GM12878 (cell line): ENCODE data around the gene CACNA2D2. TPM values are rescaled to one million over a fixed set of nuclear protein-coding genes. Genes with fewer than 3 reads are reported as not detected.

ENCODE experiments used
- ATAC-seq: fragments of 200-7000 bp; cut with Tn5 transposase; 3 replicates; pipeline ENCODE4 v1.9.1; 2020; ENCODE audit warnings: mild to moderate bottlenecking, moderate library complexity
- BruUV-seq: library from RNA; stranded (reverse); fragments of 400-500 nt; replicated peaks from 2 replicates; lab custom pipeline; 2021; lab: Mats Ljungman, UMichigan
- CTCF ChIA-PET: fragments of 300-600 bp; sonication (Branson Sonifier 250); formaldehyde crosslinking; extraction: SDS; loops from one replicate; lab custom pipeline; 2021; ENCODE audit warnings: inconsistent platforms; lab: Yijun Ruan, JAX
- POLR2A ChIA-PET: fragments of 350-600 bp; formaldehyde crosslinking; extraction: SDS; loops from one replicate; lab custom pipeline; 2021; ENCODE audit warnings: inconsistent platforms; lab: Charles Lee
- RAD21 ChIA-PET: fragments of 300-600 bp; sonication (Branson Sonifier 250); formaldehyde crosslinking; loops from one replicate; lab custom pipeline; 2023; ENCODE audit warnings: antibody characterized with exemption; ENCODE audit not compliant: unreplicated experiment; lab: Charles Lee
- SMC1A ChIA-PET: fragments of 300-600 bp; sonication (Branson Sonifier 250); formaldehyde crosslinking; loops from one replicate; lab custom pipeline; 2023; ENCODE audit not compliant: unreplicated experiment, uncharacterized antibody; lab: Charles Lee
- DNase-seq: peaks from one replicate; pipeline ENCODE4 v3.0.0-alpha.2; 2011; ENCODE audit warnings: low read depth, low spot score
- FAIRE-seq: peaks from 3 replicates; lab custom pipeline; 2011; peaks lifted over from hg19 to GRCh38; lab: Jason Lieb, UNC
- H2AFZ ChIP-seq: 2 replicates; pipeline ENCODE4 v1.6.0; 2011; ENCODE audit warnings: low read depth, low read length, control low read depth; ENCODE audit not compliant: control insufficient read depth
- H3K27ac ChIP-seq: 2 replicates; pipeline ENCODE4 v1.5.1; 2011; ENCODE audit warnings: control low read depth; ENCODE audit not compliant: control insufficient read depth, insufficient read depth
- H3K27me3 ChIP-seq, 2 experiments: replicated peaks in 1 of 2; 2 replicates each; pipeline versions ENCODE4 v1.6.0 to v1.6.1; 2011; ENCODE audit warnings: low read length in 1 of 2; ENCODE audit not compliant: control insufficient read depth in 2 of 2, insufficient read depth in 2 of 2
- H3K36me3 ChIP-seq, 2 experiments: 2 replicates each; pipeline ENCODE4 v1.5.1; 2011; ENCODE audit warnings: low read length in 1 of 2; ENCODE audit not compliant: control insufficient read depth in 2 of 2, insufficient read depth in 2 of 2
- H3K4me1 ChIP-seq: 2 replicates; pipeline ENCODE4 v1.6.1; 2011; ENCODE audit warnings: mild to moderate bottlenecking, low read length, moderate library complexity, mixed read lengths; ENCODE audit not compliant: control insufficient read depth, insufficient read depth
- H3K4me2 ChIP-seq: 2 replicates; pipeline ENCODE4 v1.6.0; 2011; ENCODE audit warnings: control low read depth; ENCODE audit not compliant: control insufficient read depth, insufficient read depth
- H3K4me3 ChIP-seq: fragments of 200-600 bp; sonication (generic); 2 replicates; pipeline ENCODE4 v1.5.1; 2016
- H3K79me2 ChIP-seq: 2 replicates; pipeline ENCODE4 v1.6.0; 2011; ENCODE audit warnings: low read length; ENCODE audit not compliant: control insufficient read depth, insufficient read depth
- H3K9ac ChIP-seq: 2 replicates; pipeline ENCODE4 v1.8.0; 2011; ENCODE audit warnings: low read length, control low read depth, mixed read lengths; ENCODE audit not compliant: control insufficient read depth, insufficient read depth
- H3K9me3 ChIP-seq: replicated peaks from 3 replicates; pipeline ENCODE4 v1.5.1; 2011; ENCODE audit warnings: mild to moderate bottlenecking, low read length; ENCODE audit not compliant: control insufficient read depth, insufficient read depth
- H4K20me1 ChIP-seq: 2 replicates; pipeline ENCODE4 v1.6.0; 2011; ENCODE audit not compliant: control insufficient read depth, insufficient read depth
- ASH2L ChIP-seq: fragments of 300-600, 200-600 bp; sonication (generic); IDR thresholded peaks from 2 replicates; pipeline ENCODE4 v1.6.1; 2017; ENCODE audit warnings: low read depth, mild to moderate bottlenecking, borderline replicate concordance
- CHD4 ChIP-seq: fragments of 200-600 bp; sonication (generic); IDR thresholded peaks from 2 replicates; pipeline ENCODE4 v1.6.1; 2016; ENCODE audit warnings: mild to moderate bottlenecking
- NR2C1 ChIP-seq: fragments of 450-650 bp; IDR thresholded peaks from 2 replicates; pipeline ENCODE4 v1.6.1; 2017; ENCODE audit warnings: antibody characterized with exemption, mild to moderate bottlenecking, moderate library complexity
- PAX5 ChIP-seq: IDR thresholded peaks from 2 replicates; pipeline ENCODE4 v1.6.1; 2011; ENCODE audit warnings: low read depth, low read length, borderline replicate concordance
- SIX5 ChIP-seq: IDR thresholded peaks from 2 replicates; pipeline ENCODE4 v1.6.1; 2011; ENCODE audit warnings: mild to moderate bottlenecking, low read depth, low read length, moderate library complexity; ENCODE audit not compliant: severe bottlenecking
- SUPT20H ChIP-seq: IDR thresholded peaks from 2 replicates; pipeline ENCODE4 v1.6.1; 2011; ENCODE audit warnings: low read depth, mild to moderate bottlenecking, low read length, moderate library complexity, borderline replicate concordance; ENCODE audit not compliant: control insufficient read depth
- ZSCAN29 ChIP-seq: fragments of 450-650 bp; IDR thresholded peaks from 2 replicates; pipeline ENCODE4 v1.6.1; 2017; ENCODE audit warnings: mild to moderate bottlenecking, moderate library complexity
- WGBS: methylation state at CpG from one replicate; pipeline ENCODE4 v1.1.6; 2016; ENCODE audit warnings: low lambda C conversion rate; ENCODE audit not compliant: insufficient replicate concordance, insufficient coverage; ENCODE audit errors: missing lambda C conversion rate; 5-methylcytosine and 5-hydroxymethylcytosine counted together
- in situ Hi-C: fragments of 300-500 bp; cut with MboI; formaldehyde crosslinking; loops from 9 replicates; pipeline ENCODE4 v1.14.3; 2018; ENCODE audit warnings: mixed read lengths
- intact Hi-C: fragments of 100-400 bp; cut with micrococcal nuclease; formaldehyde crosslinking; loops from one replicate; pipeline ENCODE4 v1.14.2; 2022; ENCODE audit not compliant: unreplicated experiment
- polyA plus RNA-seq, 11 experiments: library from polyadenylated mRNA; depleted of rRNA in 4 of 11; unstranded in 6 of 11; stranded (reverse) in 5 of 11; fragments of >200 nt; fragmentation: Nextera tagmentation in 4 of 11; fragmentation: Illumina TruSeq in 1 of 11; extraction: Ambion mirVana in 4 of 11; extraction: Trizol in 1 of 11; gene quantifications; 1 replicate in 1 of 11; 2 replicates in 10 of 11; pipeline versions ENCODE4 v1.2.1 to v1.2.3, GENCODE V29; 2011 to 2016; ENCODE audit warnings: inconsistent platforms in 2 of 11, missing spikeins in 2 of 11, low read depth in 1 of 11
- total RNA-seq, 4 experiments: library from RNA; depleted of rRNA in 3 of 4; stranded (reverse); fragments of >200 nt in 3 of 4; fragmentation: Illumina TruSeq in 1 of 4; extraction: Trizol in 1 of 4; gene quantifications; 2 replicates each; pipeline versions ENCODE4 v1.2.1 to v1.2.3, GENCODE V29; 2013 to 2021

Gene CACNA2D2
- total and polyA plus RNA-seq, 10 of the 15 experiments (the other 5 are each of a cell fraction or from before 2014, with no cell fraction given): 0.03 to 0.07 TPM; not detected in 8

- TF ChIP-seq PAX5: no peak
These were observed 20.1 kb downstream of the CACNA2D2 start (continued) for GRCh38 chr3:50483374-50483773.

- in situ Hi-C loops (no loop called here), intact Hi-C loops (no loop called here)
- H3K36me3 ChIP-seq: no peaks in the 10 kb centered on the region
- ChIA-PET RAD21 (no interaction called here), SMC1A (interaction anchor here (0.6 kb wide), 1 partner anchor 74 kb away, joined by 3 read pairs; no protein-coding TSS in a partner anchor), CTCF (no interaction called here), POLR2A (no interaction called here)
- WGBS: 2% methylated on average over 4 of the region's 4 CpGs
- H2AFZ ChIP-seq: no peak overlapping the region
- no peak overlapping the region for H3K9ac ChIP-seq
- no peaks in the 10 kb centered on the region for H3K4me1 ChIP-seq
- BruUV-seq: no TSS peak
- H3K27ac ChIP-seq: no peak overlapping the region
- ATAC-seq (no peak), DNase-seq (no peak), FAIRE-seq (no peak)
- peaks cover 0 to 1% of the 10 kb centered on the region in 2 experiments; a peak in 1 of 4 replicates for H3K27me3 ChIP-seq
- H3K4me3 ChIP-seq: no peak overlapping the region
- TF ChIP-seq ZSCAN29 (no peak), NR2C1 (no peak), SUPT20H (no peak)
- H3K9me3 ChIP-seq: no peaks in the 10 kb centered on the region
- no peaks in the 10 kb centered on the region for H3K79me2 ChIP-seq
- H4K20me1 ChIP-seq: no peaks in the 10 kb centered on the region
- no peak overlapping the region for H3K4me2 ChIP-seq
These were observed 21.4 kb downstream of the CACNA2D2 start for GRCh38 chr3:50481992-50482391.

- RAD21 ChIA-PET: no interaction called here
- no peak for DNase-seq
- Histone ChIP-seq H3K27me3 (peaks cover 0 to 3% of the 10 kb centered on the region in 2 experiments; a peak in 2 of 4 replicates), H3K4me3 (no peak overlapping the region), H3K9me3 (no peaks in the 10 kb centered on the region), H3K27ac (no peak overlapping the region), H3K79me2 (no peaks in the 10 kb centered on the region), H3K9ac (no peak overlapping the region), H3K4me1 (no peaks in the 10 kb centered on the region), H4K20me1 (no peaks in the 10 kb centered on the region), H3K36me3 (no peaks in the 10 kb centered on the region), H2AFZ (no peak overlapping the region), H3K4me2 (no peak overlapping the region)
- in situ Hi-C loops: no loop called here
- TF ChIP-seq CHD4: no peak
- TF ChIP-seq SIX5: no peak
- TF ChIP-seq ASH2L: no peak
- no peak for ATAC-seq
- SMC1A ChIA-PET: no interaction called here
- CTCF ChIA-PET: no interaction called here
- WGBS: 0% methylated on average over 2 of the region's 4 CpGs
- BruUV-seq: no TSS peak
- intact Hi-C loops: no loop called here
- no peak for FAIRE-seq
- POLR2A ChIA-PET: no interaction called here
These were observed 23.0 kb downstream of the CACNA2D2 start for GRCh38 chr3:50480471-50480870.
